Astrocyte (in vitro differentiated cells and primary cell): ENCODE measurements around the gene KCNG4.

Experiments
- EZH2 ChIP-seq: IDR thresholded peaks from 2 replicates; pipeline ENCODE4 v1.6.1; 2012; ENCODE audit warnings: mild to moderate bottlenecking, low read length, inconsistent platforms; ENCODE audit not compliant: insufficient read depth
- TF ChIP-seq, protein P1 (sequence below): IDR thresholded peaks from 2 replicates; pipeline ENCODE4 v1.5.1; 2011; ENCODE audit warnings: low read depth, mild to moderate bottlenecking, inconsistent platforms, low read length, moderate library complexity; ENCODE audit not compliant: insufficient read depth

- TF ChIP-seq, protein P1, sequence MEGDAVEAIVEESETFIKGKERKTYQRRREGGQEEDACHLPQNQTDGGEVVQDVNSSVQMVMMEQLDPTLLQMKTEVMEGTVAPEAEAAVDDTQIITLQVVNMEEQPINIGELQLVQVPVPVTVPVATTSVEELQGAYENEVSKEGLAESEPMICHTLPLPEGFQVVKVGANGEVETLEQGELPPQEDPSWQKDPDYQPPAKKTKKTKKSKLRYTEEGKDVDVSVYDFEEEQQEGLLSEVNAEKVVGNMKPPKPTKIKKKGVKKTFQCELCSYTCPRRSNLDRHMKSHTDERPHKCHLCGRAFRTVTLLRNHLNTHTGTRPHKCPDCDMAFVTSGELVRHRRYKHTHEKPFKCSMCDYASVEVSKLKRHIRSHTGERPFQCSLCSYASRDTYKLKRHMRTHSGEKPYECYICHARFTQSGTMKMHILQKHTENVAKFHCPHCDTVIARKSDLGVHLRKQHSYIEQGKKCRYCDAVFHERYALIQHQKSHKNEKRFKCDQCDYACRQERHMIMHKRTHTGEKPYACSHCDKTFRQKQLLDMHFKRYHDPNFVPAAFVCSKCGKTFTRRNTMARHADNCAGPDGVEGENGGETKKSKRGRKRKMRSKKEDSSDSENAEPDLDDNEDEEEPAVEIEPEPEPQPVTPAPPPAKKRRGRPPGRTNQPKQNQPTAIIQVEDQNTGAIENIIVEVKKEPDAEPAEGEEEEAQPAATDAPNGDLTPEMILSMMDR = no peak
- TF ChIP-seq EZH2 = no peak
These were observed 25.3 kb downstream of the KCNG4 start for GRCh38 chr16:84214451-84215066.
